Neural progenitor cell (in vitro differentiated cells): ENCODE data around the gene GRAP. TPM values are rescaled to one million over a fixed set of nuclear protein-coding genes. Genes with fewer than 3 reads are reported as not detected.
A peak's percentile ranks its signal among the peaks of the same experiment; 100 is the strongest.
"Not testable (repeated sequence)": the region's sequence is repeated elsewhere in the genome, so short reads cannot be mapped to it uniquely, and the experiment has no call there.

Experiments
- DNase-seq: peaks from one replicate; pipeline ENCODE4 v3.0.0-alpha.2; 2016; ENCODE audit warnings: low spot score
- H2AFZ ChIP-seq: fragments of 200-600 bp; sonication (generic); replicated peaks from 2 replicates; pipeline ENCODE4 v1.6.1; 2016; ENCODE audit warnings: antibody characterized with exemption
- H3F3A ChIP-seq: fragments of 200-600 bp; sonication (generic); 2 replicates; pipeline ENCODE4 v1.6.1; 2016; ENCODE audit warnings: antibody characterized with exemption, low read depth
- H3K27ac ChIP-seq: fragments of 200-600 bp; sonication (generic); 2 replicates; pipeline ENCODE4 v1.5.1; 2016; ENCODE audit warnings: mild to moderate bottlenecking
- H3K27me3 ChIP-seq: fragments of 200-600 bp; sonication (generic); 2 replicates; pipeline ENCODE4 v1.6.1; 2016; ENCODE audit warnings: mild to moderate bottlenecking, moderate library complexity
- H3K36me3 ChIP-seq: fragments of 200-600 bp; sonication (generic); 2 replicates; pipeline ENCODE4 v1.5.1; 2016
- H3K4me1 ChIP-seq: fragments of 200-600 bp; sonication (generic); 2 replicates; pipeline ENCODE4 v1.6.1; 2016; ENCODE audit warnings: mixed run types
- H3K4me2 ChIP-seq: fragments of 200-600 bp; sonication (generic); 2 replicates; pipeline ENCODE4 v1.6.1; 2016
- H3K4me3 ChIP-seq: fragments of 200-600 bp; sonication (generic); 2 replicates; pipeline ENCODE4 v1.5.1; 2016
- H3K79me2 ChIP-seq: fragments of 200-600 bp; sonication (generic); 2 replicates; pipeline ENCODE4 v1.6.1; 2016; ENCODE audit warnings: low read depth
- H3K9ac ChIP-seq: fragments of 200-600 bp; sonication (generic); 2 replicates; pipeline ENCODE4 v1.6.1; 2016
- H3K9me3 ChIP-seq: fragments of 200-600 bp; sonication (generic); 2 replicates; pipeline ENCODE4 v1.5.1; 2016; ENCODE audit warnings: low read depth
- H4K20me1 ChIP-seq: fragments of 200-600 bp; sonication (generic); 2 replicates; pipeline ENCODE4 v1.6.1; 2016; ENCODE audit warnings: low read depth
- H3K27ac Mint-ChIP-seq: 3 replicates; pipeline ENCODE4 v1.8.0; 2021; ENCODE audit warnings: mixed read lengths
- H3K27me3 Mint-ChIP-seq: 2 replicates; pipeline ENCODE4 v1.8.0; 2022; ENCODE audit warnings: low read depth, mild to moderate bottlenecking, inconsistent platforms, moderate library complexity, mixed read lengths; ENCODE audit not compliant: insufficient read depth
- H3K36me3 Mint-ChIP-seq: 3 replicates; pipeline ENCODE4 v1.8.0; 2021; ENCODE audit warnings: mixed read lengths
- H3K4me1 Mint-ChIP-seq: 3 replicates; pipeline ENCODE4 v1.8.0; 2021; ENCODE audit warnings: mixed read lengths
- H3K4me3 Mint-ChIP-seq: 3 replicates; pipeline ENCODE4 v1.8.0; 2021; ENCODE audit warnings: mild to moderate bottlenecking, moderate library complexity, mixed read lengths
- H3K9me3 Mint-ChIP-seq: 3 replicates; pipeline ENCODE4 v1.8.0; 2020; ENCODE audit warnings: mixed read lengths
- EZH2 ChIP-seq: fragments of 200-600 bp; sonication (generic); IDR thresholded peaks from 2 replicates; pipeline ENCODE4 v1.6.1; 2017; ENCODE audit warnings: antibody characterized with exemption, mild to moderate bottlenecking, moderate library complexity
- EZH2phosphoT487 ChIP-seq: fragments of 200-600 bp; sonication (generic); IDR thresholded peaks from 2 replicates; pipeline ENCODE4 v1.6.1; 2017; ENCODE audit warnings: antibody characterized with exemption
- total RNA-seq: library from RNA; depleted of rRNA; stranded (reverse); fragments of >200 nt; gene quantifications from 2 replicates; pipeline ENCODE4 v1.2.3, GENCODE V29; 2015; ENCODE audit warnings: low replicate concordance
- TF ChIP-seq, protein P1 (sequence below): fragments of 200-600 bp; sonication (generic); IDR thresholded peaks from 2 replicates; pipeline ENCODE4 v1.5.1; 2017; ENCODE audit warnings: antibody characterized with exemption, mild to moderate bottlenecking

GRAP gene
- total RNA-seq, 1 donor from 2014 or later = not detected

DNA sequence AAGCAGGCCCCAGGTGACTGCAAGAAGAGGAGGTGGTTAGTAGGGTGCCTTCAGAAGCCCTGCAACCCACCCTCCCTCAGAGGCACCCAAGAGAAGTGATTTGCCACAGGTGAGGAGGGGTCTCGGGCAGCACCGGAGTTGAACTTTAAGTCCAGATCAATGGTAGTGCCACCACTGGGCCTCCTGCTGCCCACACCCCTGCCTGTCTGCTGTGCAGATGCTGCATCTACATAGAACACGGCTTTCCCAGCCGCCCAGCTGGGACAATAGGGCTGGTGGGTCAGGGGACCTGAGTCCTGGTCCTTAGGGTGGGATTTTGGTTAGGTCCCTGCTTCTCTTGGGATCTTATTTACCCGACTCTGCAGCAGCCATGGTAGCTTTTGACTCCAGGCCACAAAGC lies 24.6 kb downstream of the GRAP start:
- H3K27me3 Mint-ChIP-seq = peaks cover 3% of the 10 kb centered on the region
- H4K20me1 ChIP-seq = no peaks in the 10 kb centered on the region
- no peak overlapping the region for H3K27ac Mint-ChIP-seq
- peaks cover 10% of the 10 kb centered on the region for H3K4me1 Mint-ChIP-seq
- no peak overlapping the region for H3K27ac ChIP-seq
- H3K4me3 ChIP-seq = no peak overlapping the region
- H3K9me3 ChIP-seq = no peaks in the 10 kb centered on the region
- no peaks in the 10 kb centered on the region for H3K4me1 ChIP-seq
- H3K9me3 Mint-ChIP-seq = no peaks in the 10 kb centered on the region
- TF ChIP-seq, protein P1, sequence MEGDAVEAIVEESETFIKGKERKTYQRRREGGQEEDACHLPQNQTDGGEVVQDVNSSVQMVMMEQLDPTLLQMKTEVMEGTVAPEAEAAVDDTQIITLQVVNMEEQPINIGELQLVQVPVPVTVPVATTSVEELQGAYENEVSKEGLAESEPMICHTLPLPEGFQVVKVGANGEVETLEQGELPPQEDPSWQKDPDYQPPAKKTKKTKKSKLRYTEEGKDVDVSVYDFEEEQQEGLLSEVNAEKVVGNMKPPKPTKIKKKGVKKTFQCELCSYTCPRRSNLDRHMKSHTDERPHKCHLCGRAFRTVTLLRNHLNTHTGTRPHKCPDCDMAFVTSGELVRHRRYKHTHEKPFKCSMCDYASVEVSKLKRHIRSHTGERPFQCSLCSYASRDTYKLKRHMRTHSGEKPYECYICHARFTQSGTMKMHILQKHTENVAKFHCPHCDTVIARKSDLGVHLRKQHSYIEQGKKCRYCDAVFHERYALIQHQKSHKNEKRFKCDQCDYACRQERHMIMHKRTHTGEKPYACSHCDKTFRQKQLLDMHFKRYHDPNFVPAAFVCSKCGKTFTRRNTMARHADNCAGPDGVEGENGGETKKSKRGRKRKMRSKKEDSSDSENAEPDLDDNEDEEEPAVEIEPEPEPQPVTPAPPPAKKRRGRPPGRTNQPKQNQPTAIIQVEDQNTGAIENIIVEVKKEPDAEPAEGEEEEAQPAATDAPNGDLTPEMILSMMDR = no peak
- no peak for TF ChIP-seq EZH2phosphoT487
- TF ChIP-seq EZH2 = no peak
- H3K9ac ChIP-seq = no peak overlapping the region
- H3K36me3 Mint-ChIP-seq = no peaks in the 10 kb centered on the region
- no peaks in the 10 kb centered on the region for H3K27me3 ChIP-seq
- H3F3A ChIP-seq = no peaks in the 10 kb centered on the region
- H3K79me2 ChIP-seq = no peaks in the 10 kb centered on the region
- H3K4me3 Mint-ChIP-seq = no peak overlapping the region
- no peak overlapping the region for H2AFZ ChIP-seq
- no peaks in the 10 kb centered on the region for H3K36me3 ChIP-seq
- no peak for DNase-seq
- H3K4me2 ChIP-seq = no peak overlapping the region

DNA sequence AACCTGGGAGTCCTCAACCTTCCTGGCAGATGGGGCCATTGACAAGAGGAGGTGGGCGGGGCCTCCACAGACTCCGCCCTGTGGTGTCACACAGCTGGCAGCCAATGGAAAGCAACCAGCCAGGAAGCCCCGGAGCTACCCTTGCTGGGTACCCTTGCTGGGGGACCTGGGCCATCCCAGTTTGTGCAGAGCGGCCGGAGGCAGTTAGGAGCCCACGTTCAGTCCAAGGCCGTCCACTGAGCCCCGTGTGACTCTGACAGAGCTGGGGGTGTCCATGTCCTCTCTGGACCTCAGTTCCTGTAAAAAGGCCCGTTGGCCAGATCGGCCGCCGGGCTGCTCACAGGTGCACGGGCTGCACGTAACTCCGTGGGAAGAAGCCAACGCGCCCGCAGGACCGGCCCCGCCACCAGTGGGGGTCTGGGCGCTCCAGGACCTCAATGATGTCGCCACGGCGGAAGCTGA lies 25.1 kb downstream of the GRAP start:
- Mint-ChIP-seq H3K9me3 (no peaks in the 10 kb centered on the region), H3K36me3 (no peaks in the 10 kb centered on the region), H3K4me1 (peaks cover 10% of the 10 kb centered on the region), H3K27me3 (peaks cover 3% of the 10 kb centered on the region), H3K27ac (no peak overlapping the region), H3K4me3 (no peak overlapping the region)
- H3K9me3 ChIP-seq = no peaks in the 10 kb centered on the region
- H3K4me2 ChIP-seq = no peak overlapping the region
- H3K27ac ChIP-seq = no peak overlapping the region
- no peaks in the 10 kb centered on the region for H4K20me1 ChIP-seq
- no peaks in the 10 kb centered on the region for H3K27me3 ChIP-seq
- TF ChIP-seq, protein P1 = no peak
- TF ChIP-seq EZH2phosphoT487 (no peak), EZH2 (no peak)
- H3K36me3 ChIP-seq = no peaks in the 10 kb centered on the region
- DNase-seq = peak; percentile 25
- no peak overlapping the region for H2AFZ ChIP-seq
- H3F3A ChIP-seq = no peaks in the 10 kb centered on the region
- no peak overlapping the region for H3K4me3 ChIP-seq
- H3K4me1 ChIP-seq = no peaks in the 10 kb centered on the region
- H3K9ac ChIP-seq = no peak overlapping the region
- no peaks in the 10 kb centered on the region for H3K79me2 ChIP-seq

- H3K27me3 ChIP-seq, H3K9me3 Mint-ChIP-seq, H3K36me3 Mint-ChIP-seq, H3K4me3 ChIP-seq, H3K4me2 ChIP-seq, H3K79me2 ChIP-seq, H3K4me3 Mint-ChIP-seq, H3F3A ChIP-seq, H3K36me3 ChIP-seq, H3K4me1 ChIP-seq, H4K20me1 ChIP-seq, H3K27ac Mint-ChIP-seq, H3K9me3 ChIP-seq, H3K4me1 Mint-ChIP-seq, H3K9ac ChIP-seq, H2AFZ ChIP-seq, DNase-seq, H3K27me3 Mint-ChIP-seq, H3K27ac ChIP-seq: not testable (repeated sequence)
Observed at GRCh38 chr17:19021011-19021621, 25.6 kb downstream of the GRAP start.

GRCh38 chr17:19020016-19020415 lies 26.7 kb downstream of the GRAP start:
- Histone ChIP-seq H3K9ac (no peak overlapping the region), H3K36me3 (no peaks in the 10 kb centered on the region), H3K27ac (no peak overlapping the region), H3K27me3 (no peaks in the 10 kb centered on the region), H2AFZ (no peak overlapping the region), H4K20me1 (no peaks in the 10 kb centered on the region), H3K4me3 (no peak overlapping the region), H3K4me1 (no peaks in the 10 kb centered on the region), H3K79me2 (no peaks in the 10 kb centered on the region), H3K4me2 (no peak overlapping the region), H3F3A (no peaks in the 10 kb centered on the region), H3K9me3 (no peaks in the 10 kb centered on the region)
- peaks cover 15% of the 10 kb centered on the region for H3K4me1 Mint-ChIP-seq
- H3K9me3 Mint-ChIP-seq = no peaks in the 10 kb centered on the region
- no peak for TF ChIP-seq EZH2
- TF ChIP-seq, protein P1 = no peak
- peaks cover 3% of the 10 kb centered on the region for H3K27me3 Mint-ChIP-seq
- peak overlapping the region; percentile 7 for H3K4me3 Mint-ChIP-seq
- no peak for DNase-seq
- H3K27ac Mint-ChIP-seq = no peak overlapping the region
- no peaks in the 10 kb centered on the region for H3K36me3 Mint-ChIP-seq
